Natural killer cell treated with Interleukin-12 subunit alpha and Interleukin-12 subunit beta and Interleukin-15 and Interleukin-18, amount 100 ng/mL, for 72 hours (primary cell): ENCODE measurements around the gene AQR. TPM values are rescaled to one million over a fixed set of nuclear protein-coding genes. Genes with fewer than 3 reads are reported as not detected.

Experiments used
- ATAC-seq, 2 donors: fragments of 150-1000 bp; cut with Tn5 transposase in 1 of 2; sonication (Bioruptor Pico), chemical (Tn5 transposase) in 1 of 2; 2 replicates each; pipeline ENCODE4 v1.10.0; 2021
- DNase-seq: peaks from one replicate; pipeline ENCODE4 v3.0.0; 2022; ENCODE audit warnings: low spot score
- H3K27ac Mint-ChIP-seq, 2 donors: 1 replicate in 1 of 2; 2 replicates in 1 of 2; pipeline ENCODE4 v1.8.0; 2022; ENCODE audit warnings: mixed read lengths in 2 of 2, mild to moderate bottlenecking in 1 of 2, moderate library complexity in 1 of 2
- H3K27me3 Mint-ChIP-seq, 2 donors: 1 replicate in 1 of 2; 2 replicates in 1 of 2; pipeline ENCODE4 v1.8.0; 2022; ENCODE audit warnings: mixed read lengths in 2 of 2
- H3K36me3 Mint-ChIP-seq: one replicate; pipeline ENCODE4 v1.8.0; 2022; ENCODE audit warnings: mixed read lengths
- H3K4me1 Mint-ChIP-seq, 2 donors: 1 replicate in 1 of 2; 2 replicates in 1 of 2; pipeline ENCODE4 v1.8.0; 2022; ENCODE audit warnings: low read depth in 2 of 2, mixed read lengths in 2 of 2, mild to moderate bottlenecking in 1 of 2
- H3K4me3 Mint-ChIP-seq: one replicate; pipeline ENCODE4 v1.8.0; 2022; ENCODE audit warnings: mixed read lengths
- H3K9me3 Mint-ChIP-seq: 2 replicates; pipeline ENCODE4 v1.8.0; 2022; ENCODE audit warnings: mixed read lengths
- total RNA-seq, 2 donors: library from RNA; stranded (reverse); gene quantifications; one replicate each; pipeline ENCODE4 v1.2.3, GENCODE V29; 2022

AQR gene
- total RNA-seq, 2 donors from 2014 or later = 43.7 to 44.5 TPM

GRCh38 chr15:34886134-34886533 lies 83.4 kb downstream of the AQR start:
- Mint-ChIP-seq H3K36me3 (peaks cover 30% of the 10 kb centered on the region), H3K9me3 (no peaks in the 10 kb centered on the region), H3K4me1 (peaks cover 0 to 4% of the 10 kb centered on the region in 2 donors), H3K27me3 (no peaks in the 10 kb centered on the region), H3K4me3 (no peak overlapping the region), H3K27ac (no peak overlapping the region)
- ATAC-seq (no peak), DNase-seq (no peak)

- H3K36me3 Mint-ChIP-seq = peaks cover 35% of the 10 kb centered on the region
- ATAC-seq = no peak
- H3K4me1 Mint-ChIP-seq = peaks cover 0 to 4% of the 10 kb centered on the region in 2 donors
- no peak overlapping the region for H3K4me3 Mint-ChIP-seq
- no peak for DNase-seq
- no peaks in the 10 kb centered on the region for H3K9me3 Mint-ChIP-seq
- no peaks in the 10 kb centered on the region for H3K27me3 Mint-ChIP-seq
- no peak overlapping the region for H3K27ac Mint-ChIP-seq
Measured at GRCh38 chr15:34883633-34884032, 85.9 kb downstream of the AQR start.

GRCh38 chr15:34883042-34883441 lies 86.5 kb downstream of the AQR start:
- DNase-seq (no peak), ATAC-seq (no peak)
- Mint-ChIP-seq H3K36me3 (peaks cover 35% of the 10 kb centered on the region), H3K27me3 (no peaks in the 10 kb centered on the region), H3K27ac (no peak overlapping the region), H3K9me3 (no peaks in the 10 kb centered on the region), H3K4me3 (no peak overlapping the region), H3K4me1 (peaks cover 0 to 4% of the 10 kb centered on the region in 2 donors)

GRCh38 chr15:34879107-34879506 lies 90.4 kb downstream of the AQR start:
- Mint-ChIP-seq H3K36me3 (peaks cover 31% of the 10 kb centered on the region), H3K9me3 (no peaks in the 10 kb centered on the region), H3K4me3 (no peak overlapping the region), H3K4me1 (peaks cover 0 to 5% of the 10 kb centered on the region in 2 donors), H3K27me3 (no peaks in the 10 kb centered on the region), H3K27ac (no peak overlapping the region)
- DNase-seq (no peak), ATAC-seq (no peak)

- H3K36me3 Mint-ChIP-seq = peaks cover 27% of the 10 kb centered on the region
Measured at GRCh38 chr15:34876640-34877039, 92.9 kb downstream of the AQR start.

GRCh38 chr15:34869110-34869509 lies 100.4 kb downstream of the AQR start:
- Mint-ChIP-seq H3K27ac (no peak overlapping the region), H3K27me3 (no peaks in the 10 kb centered on the region), H3K36me3 (peaks cover 32% of the 10 kb centered on the region), H3K9me3 (no peaks in the 10 kb centered on the region), H3K4me3 (no peak overlapping the region), H3K4me1 (peaks cover 0 to 4% of the 10 kb centered on the region in 2 donors)
- no peak for ATAC-seq
- DNase-seq = no peak

More at GRCh38 chr15:34876640-34877039, 92.9 kb downstream of the AQR start:
- Mint-ChIP-seq H3K27me3 (no peaks in the 10 kb centered on the region), H3K27ac (no peak overlapping the region), H3K4me1 (peaks cover 0 to 5% of the 10 kb centered on the region in 2 donors), H3K4me3 (no peak overlapping the region), H3K9me3 (no peaks in the 10 kb centered on the region)
- DNase-seq (no peak), ATAC-seq (no peak)

- no peaks in the 10 kb centered on the region for H3K27me3 Mint-ChIP-seq
- H3K4me1 Mint-ChIP-seq = no peaks in the 10 kb centered on the region
- peaks cover 26% of the 10 kb centered on the region for H3K36me3 Mint-ChIP-seq
- no peak for DNase-seq
- no peaks in the 10 kb centered on the region for H3K9me3 Mint-ChIP-seq
- no peak for ATAC-seq
- no peak overlapping the region for H3K4me3 Mint-ChIP-seq
- no peak overlapping the region for H3K27ac Mint-ChIP-seq
Measured at GRCh38 chr15:34865531-34865930, 104.0 kb downstream of the AQR start.

- Mint-ChIP-seq H3K4me1 (no peaks in the 10 kb centered on the region), H3K27ac (no peak overlapping the region), H3K9me3 (no peaks in the 10 kb centered on the region), H3K36me3 (peaks cover 17% of the 10 kb centered on the region), H3K4me3 (no peak overlapping the region), H3K27me3 (no peaks in the 10 kb centered on the region)
- no peak for DNase-seq
- ATAC-seq = no peak
Measured at GRCh38 chr15:34861214-34861613, 108.3 kb downstream of the AQR start.

- Mint-ChIP-seq H3K36me3 (peaks cover 17% of the 10 kb centered on the region), H3K4me3 (no peak overlapping the region), H3K4me1 (no peaks in the 10 kb centered on the region), H3K27me3 (no peaks in the 10 kb centered on the region), H3K27ac (no peak overlapping the region), H3K9me3 (no peaks in the 10 kb centered on the region)
- ATAC-seq (no peak), DNase-seq (no peak)
Measured at GRCh38 chr15:34855893-34856292, 113.6 kb downstream of the AQR start.

- Mint-ChIP-seq H3K4me1 (no peaks in the 10 kb centered on the region), H3K27ac (no peak overlapping the region), H3K4me3 (no peak overlapping the region), H3K27me3 (no peaks in the 10 kb centered on the region), H3K36me3 (peaks cover 17% of the 10 kb centered on the region), H3K9me3 (no peaks in the 10 kb centered on the region)
- no peak for ATAC-seq
- DNase-seq = no peak
Measured at GRCh38 chr15:34855413-34855812, 114.1 kb downstream of the AQR start.

- no peaks in the 10 kb centered on the region for H3K4me1 Mint-ChIP-seq
- ATAC-seq (no peak), DNase-seq (no peak)
- H3K27me3 Mint-ChIP-seq = no peaks in the 10 kb centered on the region
- no peaks in the 10 kb centered on the region for H3K9me3 Mint-ChIP-seq
- H3K36me3 Mint-ChIP-seq = peaks cover 10% of the 10 kb centered on the region
- H3K4me3 Mint-ChIP-seq = no peak overlapping the region
- no peak overlapping the region for H3K27ac Mint-ChIP-seq
Measured at GRCh38 chr15:34854232-34854631, 115.3 kb downstream of the AQR start.

- no peaks in the 10 kb centered on the region for H3K4me1 Mint-ChIP-seq
- ATAC-seq = no peak
Measured at GRCh38 chr15:34853001-34853758, 116.4 kb downstream of the AQR start.

GRCh38 chr15:34851751-34852150 lies 117.8 kb downstream of the AQR start:
- no peak for ATAC-seq
- no peak for DNase-seq
- no peak overlapping the region for H3K4me3 Mint-ChIP-seq
- H3K27me3 Mint-ChIP-seq = no peaks in the 10 kb centered on the region
- H3K27ac Mint-ChIP-seq = no peak overlapping the region
- H3K36me3 Mint-ChIP-seq = peaks cover 4% of the 10 kb centered on the region
- H3K4me1 Mint-ChIP-seq = no peaks in the 10 kb centered on the region
- H3K9me3 Mint-ChIP-seq = no peaks in the 10 kb centered on the region

More at GRCh38 chr15:34853001-34853758, 116.4 kb downstream of the AQR start:
- peaks cover 2% of the 10 kb centered on the region for H3K36me3 Mint-ChIP-seq
- no peaks in the 10 kb centered on the region for H3K27me3 Mint-ChIP-seq
- H3K27ac Mint-ChIP-seq = no peak overlapping the region
- no peak overlapping the region for H3K4me3 Mint-ChIP-seq
- H3K9me3 Mint-ChIP-seq = no peaks in the 10 kb centered on the region
- no peak for DNase-seq

- H3K9me3 Mint-ChIP-seq = no peaks in the 10 kb centered on the region
- H3K27me3 Mint-ChIP-seq = no peaks in the 10 kb centered on the region
- no peaks in the 10 kb centered on the region for H3K4me1 Mint-ChIP-seq
- no peak overlapping the region for H3K27ac Mint-ChIP-seq
- H3K36me3 Mint-ChIP-seq = peaks cover 4% of the 10 kb centered on the region
- DNase-seq = no peak
- ATAC-seq = no peak
- no peak overlapping the region for H3K4me3 Mint-ChIP-seq
Measured at GRCh38 chr15:34851007-34851406, 118.5 kb downstream of the AQR start.

- no peak for DNase-seq
- ATAC-seq = no peak
- H3K9me3 Mint-ChIP-seq = no peaks in the 10 kb centered on the region
- H3K27ac Mint-ChIP-seq = no peak overlapping the region
- H3K36me3 Mint-ChIP-seq = peaks cover 4% of the 10 kb centered on the region
- H3K4me1 Mint-ChIP-seq = no peaks in the 10 kb centered on the region
- H3K4me3 Mint-ChIP-seq = no peak overlapping the region
- no peaks in the 10 kb centered on the region for H3K27me3 Mint-ChIP-seq
Measured at GRCh38 chr15:34850121-34850520, 119.4 kb downstream of the AQR start.
